Activated CD4-positive, alpha-beta memory T cell treated with anti-CD3 and anti-CD28 coated beads for 36 hours (primary cell): ENCODE data around the gene RTF1. TPM values are rescaled to one million over a fixed set of nuclear protein-coding genes. Genes with fewer than 3 reads are reported as not detected.

ENCODE experiments used
- CTCF ChIA-PET: fragments of 350-600 bp; sonication (Branson Sonifier 250); formaldehyde crosslinking; loops from one replicate; lab custom pipeline; 2021; ENCODE audit warnings: antibody characterized with exemption, inconsistent platforms; lab: Charles Lee
- POLR2A ChIA-PET: fragments of 350-600 bp; sonication (Branson Sonifier 250); formaldehyde crosslinking; loops from one replicate; lab custom pipeline; 2021; ENCODE audit warnings: antibody characterized with exemption; lab: Charles Lee
- DNase-seq: peaks from one replicate; pipeline ENCODE4 v3.0.0-alpha.2; 2020
- H3K27ac Mint-ChIP-seq: one replicate; pipeline ENCODE4 v1.8.0; 2021; ENCODE audit warnings: mixed read lengths
- H3K27me3 Mint-ChIP-seq: one replicate; pipeline ENCODE4 v1.8.0; 2021; ENCODE audit warnings: mixed read lengths
- H3K36me3 Mint-ChIP-seq: one replicate; pipeline ENCODE4 v1.8.0; 2021; ENCODE audit warnings: mixed read lengths
- H3K4me1 Mint-ChIP-seq: one replicate; pipeline ENCODE4 v1.8.0; 2021; ENCODE audit warnings: low read depth, mixed read lengths
- H3K4me3 Mint-ChIP-seq: one replicate; pipeline ENCODE4 v1.8.0; 2021; ENCODE audit warnings: mild to moderate bottlenecking, mixed read lengths
- H3K9me3 Mint-ChIP-seq: one replicate; pipeline ENCODE4 v1.8.0; 2021; ENCODE audit warnings: mixed read lengths
- intact Hi-C: fragments of 100-400 bp; cut with micrococcal nuclease; formaldehyde crosslinking; loops from one replicate; pipeline ENCODE4 v1.15.1; 2023
- total RNA-seq, 2 experiments: library from RNA; stranded (reverse); gene quantifications; one replicate each; pipeline ENCODE4 v1.2.3, GENCODE V29; 2021

The RTF1 gene
- total RNA-seq, 2 experiments from 2014 or later = 24.9 to 26.2 TPM

DNA sequence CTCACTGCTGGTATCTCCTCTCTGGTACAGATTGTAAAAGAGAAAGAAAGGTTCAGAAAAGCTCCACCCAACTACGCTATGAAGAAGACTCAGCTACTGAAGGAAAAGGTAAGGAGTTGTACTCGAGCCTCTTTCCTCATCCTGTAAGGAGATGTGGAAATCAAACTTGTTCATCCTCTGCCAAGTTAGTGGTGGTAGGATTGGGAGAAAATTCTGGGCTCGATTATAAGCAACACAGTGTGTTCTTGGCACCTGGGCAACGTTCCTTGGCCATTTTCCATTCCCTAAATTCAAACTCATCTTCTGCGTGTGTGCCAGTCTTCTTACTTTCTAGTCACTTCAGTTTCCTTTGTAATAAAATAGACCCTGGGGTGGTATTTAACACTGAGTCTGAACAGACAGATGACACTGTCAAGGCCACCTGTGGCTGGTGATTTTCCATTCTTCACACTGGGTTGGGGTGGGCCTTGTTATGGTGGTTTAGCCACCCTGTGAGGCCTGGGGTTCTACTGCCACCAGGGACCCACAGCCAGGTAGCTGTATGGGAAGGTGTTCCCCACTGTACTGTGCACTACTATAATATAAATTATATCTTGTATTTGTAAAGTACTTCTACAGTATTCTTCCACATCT is 59.6 kb downstream of the RTF1 start:
- Mint-ChIP-seq H3K36me3 (peaks cover 47% of the 10 kb centered on the region), H3K27ac (no peak overlapping the region), H3K9me3 (no peaks in the 10 kb centered on the region), H3K4me3 (no peak overlapping the region), H3K4me1 (peaks cover 6% of the 10 kb centered on the region), H3K27me3 (no peaks in the 10 kb centered on the region)
- POLR2A ChIA-PET = no interaction called here
- DNase-seq = no peak
- intact Hi-C loops = loop anchor here (2.0 kb wide), 1 partner anchor 14 kb away; no protein-coding TSS in a partner anchor
- CTCF ChIA-PET = interaction anchor here (7.1 kb wide), 1 partner anchor 10 kb away, joined by 32 read pairs; no protein-coding TSS in a partner anchor

GRCh38 chr15:41480396-41481140 is 63.7 kb downstream of the RTF1 start:
- Mint-ChIP-seq H3K36me3 (peaks cover 41% of the 10 kb centered on the region), H3K9me3 (no peaks in the 10 kb centered on the region), H3K27ac (no peak overlapping the region), H3K4me3 (no peak overlapping the region), H3K27me3 (no peaks in the 10 kb centered on the region), H3K4me1 (peaks cover 21% of the 10 kb centered on the region)
- CTCF ChIA-PET = interaction anchor here (0.6 to 7.1 kb wide), 2 partner anchors 14 to 211 kb away, joined by 3 to 32 read pairs; no protein-coding TSS in a partner anchor
- DNase-seq = no peak
- intact Hi-C loops = no loop called here
- POLR2A ChIA-PET = no interaction called here

- intact Hi-C loops = no loop called here
- no peaks in the 10 kb centered on the region for H3K27me3 Mint-ChIP-seq
- peaks cover 28% of the 10 kb centered on the region for H3K36me3 Mint-ChIP-seq
- H3K27ac Mint-ChIP-seq = no peak overlapping the region
- no peak for DNase-seq
- no peaks in the 10 kb centered on the region for H3K9me3 Mint-ChIP-seq
- POLR2A ChIA-PET = no interaction called here
- peaks cover 17% of the 10 kb centered on the region for H3K4me1 Mint-ChIP-seq
- H3K4me3 Mint-ChIP-seq = no peak overlapping the region
- CTCF ChIA-PET = interaction anchor here (0.7 to 3.4 kb wide), 2 partner anchors 16 to 574 kb away, joined by 3 to 25 read pairs; no protein-coding TSS in a partner anchor
Measured at GRCh38 chr15:41482110-41482877, 65.4 kb downstream of the RTF1 start.

DNA sequence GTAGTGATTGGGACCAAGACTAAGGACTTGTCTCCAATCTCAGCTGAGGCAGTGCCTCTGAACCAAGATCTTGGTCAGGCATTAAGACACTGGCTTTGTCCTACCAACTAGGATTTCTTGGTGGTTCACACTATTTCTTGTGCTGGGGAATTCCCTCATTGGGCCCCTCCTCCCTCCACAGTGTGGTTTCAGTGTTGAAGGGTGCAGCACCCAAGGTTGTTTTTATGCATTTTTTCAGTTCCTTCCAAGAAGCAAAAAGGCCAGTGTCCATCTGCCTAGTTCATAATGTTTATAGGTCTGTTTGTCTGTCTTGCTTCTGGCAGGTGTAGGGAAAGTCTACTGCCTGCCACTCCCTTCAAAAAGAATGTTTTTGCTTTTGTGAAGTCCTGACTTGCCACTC is 66.2 kb downstream of the RTF1 start:
- Mint-ChIP-seq H3K36me3 (peaks cover 25% of the 10 kb centered on the region), H3K4me3 (peak overlapping the region; percentile 21), H3K27ac (peak overlapping the region; percentile 71), H3K9me3 (no peaks in the 10 kb centered on the region), H3K4me1 (peaks cover 20% of the 10 kb centered on the region), H3K27me3 (no peaks in the 10 kb centered on the region)
- ChIA-PET CTCF (interaction anchor here (3.4 kb wide), 1 partner anchor 17 kb away, joined by 25 read pairs; no protein-coding TSS in a partner anchor), POLR2A (no interaction called here)
- intact Hi-C loops = no loop called here
- DNase-seq = peak; percentile 69

GRCh38 chr15:41483519-41483918 is 66.6 kb downstream of the RTF1 start:
- H3K36me3 Mint-ChIP-seq = peaks cover 24% of the 10 kb centered on the region
- no peaks in the 10 kb centered on the region for H3K9me3 Mint-ChIP-seq
- DNase-seq = peak; percentile 48
- peak overlapping the region; percentile 71 for H3K27ac Mint-ChIP-seq
- ChIA-PET POLR2A (no interaction called here), CTCF (interaction anchor here (3.4 kb wide), 1 partner anchor 17 kb away, joined by 25 read pairs; no protein-coding TSS in a partner anchor)
- no peaks in the 10 kb centered on the region for H3K27me3 Mint-ChIP-seq
- H3K4me1 Mint-ChIP-seq = peaks cover 23% of the 10 kb centered on the region
- H3K4me3 Mint-ChIP-seq = peak overlapping the region; percentile 21
- intact Hi-C loops = no loop called here

GRCh38 chr15:41484937-41485625 is 68.2 kb downstream of the RTF1 start:
- Mint-ChIP-seq H3K27ac (no peak overlapping the region), H3K4me3 (no peak overlapping the region), H3K4me1 (peaks cover 31% of the 10 kb centered on the region), H3K36me3 (peaks cover 15% of the 10 kb centered on the region), H3K9me3 (peaks cover under 1% of the 10 kb centered on the region), H3K27me3 (no peaks in the 10 kb centered on the region)
- ChIA-PET POLR2A (no interaction called here), CTCF (interaction anchor here (3.4 kb wide), 1 partner anchor 19 kb away, joined by 25 read pairs; no protein-coding TSS in a partner anchor)
- no peak for DNase-seq
- intact Hi-C loops = no loop called here

GRCh38 chr15:41486286-41486685 is 69.4 kb downstream of the RTF1 start:
- ChIA-PET POLR2A (no interaction called here), CTCF (no interaction called here)
- H3K27ac Mint-ChIP-seq = no peak overlapping the region
- peaks cover 42% of the 10 kb centered on the region for H3K4me1 Mint-ChIP-seq
- no peaks in the 10 kb centered on the region for H3K27me3 Mint-ChIP-seq
- H3K36me3 Mint-ChIP-seq = peaks cover 10% of the 10 kb centered on the region
- DNase-seq = no peak
- H3K4me3 Mint-ChIP-seq = no peak overlapping the region
- H3K9me3 Mint-ChIP-seq = peaks cover 3% of the 10 kb centered on the region
- intact Hi-C loops = no loop called here

- intact Hi-C loops = no loop called here
- H3K27me3 Mint-ChIP-seq = peaks cover 5% of the 10 kb centered on the region
- H3K27ac Mint-ChIP-seq = no peak overlapping the region
- H3K9me3 Mint-ChIP-seq = peaks cover 3% of the 10 kb centered on the region
- H3K36me3 Mint-ChIP-seq = peaks cover 5% of the 10 kb centered on the region
- peaks cover 49% of the 10 kb centered on the region for H3K4me1 Mint-ChIP-seq
- POLR2A ChIA-PET = interaction anchor here (0.5 kb wide), 1 partner anchor 151 kb away, joined by 4 read pairs; no protein-coding TSS in a partner anchor
- CTCF ChIA-PET = no interaction called here
- no peak for DNase-seq
- H3K4me3 Mint-ChIP-seq = no peak overlapping the region
Measured at GRCh38 chr15:41487381-41487780, 70.5 kb downstream of the RTF1 start.

DNA sequence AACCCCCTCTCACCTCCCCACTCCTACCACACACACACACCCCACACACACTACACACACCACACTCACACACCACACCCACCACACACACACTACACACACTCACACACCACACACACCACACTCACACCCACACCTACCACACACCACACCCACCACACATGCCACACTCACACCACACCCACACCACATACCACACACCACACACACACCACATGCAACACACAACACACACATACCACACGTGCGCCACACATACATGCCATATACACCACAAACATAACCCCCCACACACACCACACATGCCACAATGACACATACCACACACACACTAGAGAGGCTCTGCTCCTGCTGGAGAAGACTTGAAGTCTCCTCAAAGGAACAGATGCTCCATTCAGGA is 70.9 kb downstream of the RTF1 start:
- DNase-seq = peak; percentile 59
- peak overlapping the region; percentile 57 for H3K27ac Mint-ChIP-seq
- peaks cover 9% of the 10 kb centered on the region for H3K27me3 Mint-ChIP-seq

GRCh38 chr15:41489641-41490040 is 72.7 kb downstream of the RTF1 start:
- peak overlapping the region; percentile 73 for H3K27ac Mint-ChIP-seq
- ChIA-PET CTCF (no interaction called here), POLR2A (no interaction called here)
- peaks cover 4% of the 10 kb centered on the region for H3K36me3 Mint-ChIP-seq
- peaks cover 39% of the 10 kb centered on the region for H3K4me1 Mint-ChIP-seq
- intact Hi-C loops = loop anchor here (2.0 to 10.0 kb wide), 7 partner anchors 13 to 205 kb away; partner anchors contain the start of genes MGA, NUSAP1, OIP5 and RTF1
- peaks cover 10% of the 10 kb centered on the region for H3K27me3 Mint-ChIP-seq
- peaks cover 3% of the 10 kb centered on the region for H3K9me3 Mint-ChIP-seq
- H3K4me3 Mint-ChIP-seq = no peak overlapping the region
- no peak for DNase-seq

More for the DNA sequence above, 70.9 kb downstream of the RTF1 start:
- H3K4me1 Mint-ChIP-seq = peaks cover 50% of the 10 kb centered on the region
- H3K9me3 Mint-ChIP-seq = peaks cover 3% of the 10 kb centered on the region
- H3K4me3 Mint-ChIP-seq = peak overlapping the region; percentile 20
- peaks cover 4% of the 10 kb centered on the region for H3K36me3 Mint-ChIP-seq
- ChIA-PET POLR2A (interaction anchor here (0.5 kb wide), 1 partner anchor 151 kb away, joined by 4 read pairs; no protein-coding TSS in a partner anchor), CTCF (no interaction called here)
- intact Hi-C loops = no loop called here

DNA sequence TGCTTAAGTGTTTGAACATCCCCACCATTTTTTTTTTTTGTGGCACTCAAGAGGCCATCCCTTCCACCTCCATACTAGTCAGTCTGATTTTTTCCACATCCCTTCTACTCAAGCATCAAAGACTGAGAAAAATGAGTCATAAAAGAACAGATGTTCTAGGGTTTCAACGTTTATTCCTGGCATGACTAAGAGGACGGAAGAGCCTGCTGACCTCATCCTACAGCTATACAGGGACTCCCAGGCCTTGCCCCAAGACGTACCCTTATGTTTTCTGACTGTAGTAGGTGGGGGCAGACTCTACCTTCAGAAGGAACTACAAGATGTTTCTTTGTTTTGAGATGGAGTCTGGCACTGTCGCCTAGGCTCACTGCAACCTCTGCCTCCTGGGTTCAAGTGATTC is 73.5 kb downstream of the RTF1 start:
- peaks cover 42% of the 10 kb centered on the region for H3K4me1 Mint-ChIP-seq
- DNase-seq = peak; percentile 71
- CTCF ChIA-PET = interaction anchor here (0.6 to 1.0 kb wide), 2 partner anchors 24 to 89 kb away, joined by 3 to 5 read pairs; no protein-coding TSS in a partner anchor
- H3K27me3 Mint-ChIP-seq = peaks cover 14% of the 10 kb centered on the region
- H3K27ac Mint-ChIP-seq = peak overlapping the region; percentile 73
- peaks cover 3% of the 10 kb centered on the region for H3K9me3 Mint-ChIP-seq
- intact Hi-C loops = loop anchor here (2.0 to 10.0 kb wide), 7 partner anchors 14 to 204 kb away; partner anchors contain the start of genes MGA, NUSAP1, OIP5 and RTF1
- H3K36me3 Mint-ChIP-seq = peaks cover 4% of the 10 kb centered on the region
- POLR2A ChIA-PET = no interaction called here
- peak overlapping the region; percentile 10 for H3K4me3 Mint-ChIP-seq
